Stimulated activated CD8-positive, alpha-beta memory T cell treated with anti-CD3 and anti-CD28 coated beads, Interleukin-7, amount 100 ng/mL, for 48 hours (primary cell): ENCODE data around the gene AMFR.

Source experiments
- DNase-seq, 2 donors: peaks; one replicate each; pipeline ENCODE4 v3.0.0-alpha.2; 2020; ENCODE audit warnings: low read depth in 1 of 2; ENCODE audit errors: extremely low read depth in 1 of 2

The AMFR gene

GRCh38 chr16:56425439-56425832, at the start of gene AMFR:
Gene AMFR (minus strand): TSS chr16:56425545. CDS start chr16:56425327, 218 bp downstream.
- peak; percentile 35 to 46 for DNase-seq

- DNase-seq: no peak
These were observed 45.3 kb upstream of the AMFR start for GRCh38 chr16:56470666-56471065.

GRCh38 chr16:56470232-56470631, 44.9 kb upstream of the AMFR start:
- no peak for DNase-seq

GRCh38 chr16:56469748-56470147, 44.4 kb upstream of the AMFR start:
- DNase-seq: no peak

DNA sequence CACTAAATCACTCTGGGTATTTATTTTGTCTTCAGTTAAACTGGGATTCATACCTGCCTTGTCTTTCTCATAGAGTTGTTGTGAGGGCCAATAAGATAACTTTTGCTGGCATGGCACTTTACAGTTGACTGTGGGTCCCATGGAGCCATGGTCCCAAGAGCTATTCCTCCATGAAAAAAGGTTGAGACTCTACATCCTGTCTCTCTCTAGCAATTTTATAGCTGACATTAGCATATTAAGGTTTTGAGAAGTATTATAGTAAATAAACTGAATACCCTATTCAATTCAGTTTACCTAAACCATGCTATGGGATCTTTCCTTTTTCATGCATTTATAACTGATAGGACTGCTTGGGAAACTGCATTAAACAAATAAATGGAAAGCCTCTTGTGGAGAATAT, 43.5 kb upstream of the AMFR start:
- no peak for DNase-seq

DNA sequence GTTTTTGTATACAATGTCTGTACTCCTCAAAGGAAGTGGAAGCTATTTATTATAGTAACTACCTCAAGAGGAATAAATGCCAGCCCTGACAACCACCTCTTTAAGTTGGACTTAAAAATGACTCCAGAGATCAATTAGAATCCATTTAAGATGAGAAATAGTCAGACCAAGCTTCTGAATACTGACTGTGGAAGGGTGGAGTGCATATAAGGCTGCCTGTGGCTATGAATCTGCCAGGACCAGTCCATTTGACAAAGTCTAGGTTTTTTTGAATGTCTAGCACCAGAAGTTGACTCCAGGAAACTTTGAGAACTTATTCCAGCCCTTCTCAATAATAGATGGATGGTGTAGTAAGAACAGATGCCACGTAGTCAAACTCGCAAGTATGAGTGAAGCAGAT, 41.0 kb upstream of the AMFR start:
- DNase-seq: no peak

DNA sequence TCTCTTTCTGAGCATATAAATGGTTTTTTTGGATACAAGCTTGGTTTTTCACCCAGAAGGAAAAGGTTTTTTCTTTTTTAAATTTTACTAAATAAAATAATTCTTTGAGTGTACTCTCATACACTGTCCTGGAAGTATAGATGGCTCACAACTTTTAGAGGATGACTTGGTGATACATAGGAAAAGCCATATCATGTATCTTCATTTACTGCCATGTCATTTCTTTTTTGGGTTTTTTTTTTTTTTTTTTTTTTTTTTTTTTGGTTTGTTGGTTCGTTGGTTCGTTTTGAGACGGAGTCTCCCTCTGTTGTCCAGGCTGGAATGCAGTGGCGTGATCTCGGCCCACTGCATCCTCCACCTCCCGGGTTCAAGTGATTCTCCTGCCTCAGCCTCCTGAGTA, 37.8 kb upstream of the AMFR start:
- no peak for DNase-seq

DNA sequence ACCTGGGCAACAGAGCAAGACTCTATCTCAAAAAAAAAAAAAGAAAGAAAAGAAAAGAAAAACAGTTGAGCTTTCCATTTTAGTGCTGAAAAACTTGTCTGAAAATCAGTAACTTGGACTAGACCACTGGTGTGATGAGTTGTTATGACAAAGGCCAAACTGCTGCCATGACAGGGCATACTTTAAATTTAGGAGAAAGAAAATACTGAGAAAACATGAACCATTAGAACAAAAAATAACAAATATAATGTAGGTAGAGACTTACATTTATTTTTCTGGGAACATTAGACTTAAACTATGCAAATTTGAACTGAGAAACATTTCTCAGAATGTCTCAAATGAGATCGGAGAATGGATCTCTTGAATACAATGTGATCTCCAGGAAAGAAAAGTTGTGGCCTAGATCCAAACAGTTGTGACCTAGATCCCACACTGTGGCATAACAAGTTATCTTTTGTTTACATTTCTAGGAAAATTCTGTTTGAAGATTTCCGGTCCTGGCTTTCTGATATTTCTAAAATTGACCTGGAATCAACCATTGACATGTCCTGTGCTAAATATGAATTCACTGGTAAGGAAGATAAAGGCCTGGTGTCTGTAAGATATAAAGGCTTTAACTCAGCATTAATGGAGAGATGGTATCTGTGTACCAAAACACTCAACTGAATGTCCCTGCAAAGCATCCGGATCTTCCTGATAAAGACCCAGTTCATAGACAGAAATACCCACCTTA, 36.9 kb upstream of the AMFR start:
- no peak for DNase-seq

GRCh38 chr16:56460101-56460500, 34.8 kb upstream of the AMFR start:
- no peak for DNase-seq

DNA sequence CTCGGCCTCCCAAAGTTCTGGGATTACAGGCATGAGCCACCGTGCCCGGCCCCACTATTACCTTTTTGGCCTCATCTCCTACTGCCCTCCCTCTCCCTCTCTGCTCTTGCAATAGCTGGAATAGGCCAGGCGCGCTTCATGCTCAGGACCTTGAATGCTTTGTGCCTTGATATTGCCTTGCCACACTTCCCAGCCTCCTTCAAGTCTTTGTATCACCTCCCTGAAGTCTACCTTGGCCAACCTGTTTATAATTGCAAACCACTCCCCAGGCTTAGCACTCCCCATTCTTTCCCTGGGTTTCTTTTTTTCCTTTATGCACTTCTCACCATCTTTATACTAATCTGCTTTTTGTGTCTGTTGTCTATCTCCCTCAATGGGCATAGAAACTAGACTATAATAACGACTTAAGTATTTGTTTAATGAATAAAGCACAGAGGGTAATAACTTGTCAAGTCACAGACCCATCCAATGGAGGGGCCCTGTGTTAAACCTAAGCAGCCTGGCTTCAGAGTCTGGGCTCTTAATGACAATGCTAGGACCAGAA, 32.7 kb upstream of the AMFR start:
- DNase-seq: no peak

- no peak for DNase-seq
These were observed 26.7 kb upstream of the AMFR start for GRCh38 chr16:56451753-56452689.

GRCh38 chr16:56450986-56451752, 25.8 kb upstream of the AMFR start, which contains the start of the genes NUDT21 and OGFOD1:
Gene NUDT21 (minus strand): TSS chr16:56451332. CDS start chr16:56451202, 130 bp downstream.
Gene OGFOD1 (plus strand): TSS chr16:56451554. CDS start chr16:56451613, 59 bp downstream.
- DNase-seq: peak; percentile 77 to 94

GRCh38 chr16:56450275-56450985, 25.1 kb upstream of the AMFR start:
- DNase-seq: no peak

DNA sequence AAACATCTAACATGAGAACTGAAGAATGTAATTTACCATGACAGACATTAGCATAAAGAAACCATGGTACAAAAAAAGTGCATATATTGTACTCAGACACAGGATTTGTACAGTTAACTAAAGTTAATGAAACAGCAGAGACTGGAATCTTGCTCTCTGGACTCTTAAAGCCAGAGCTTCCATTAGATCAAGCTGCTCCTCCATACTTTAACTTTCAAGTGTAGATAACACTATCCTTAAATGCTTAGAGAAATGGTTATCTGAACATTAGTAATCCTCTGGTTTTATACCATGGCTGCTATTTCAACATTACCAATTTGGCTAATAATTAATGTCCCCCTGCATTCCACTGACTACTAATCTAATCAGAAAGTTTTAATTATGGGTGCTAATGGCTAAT, 22.7 kb upstream of the AMFR start:
- DNase-seq: no peak

DNA sequence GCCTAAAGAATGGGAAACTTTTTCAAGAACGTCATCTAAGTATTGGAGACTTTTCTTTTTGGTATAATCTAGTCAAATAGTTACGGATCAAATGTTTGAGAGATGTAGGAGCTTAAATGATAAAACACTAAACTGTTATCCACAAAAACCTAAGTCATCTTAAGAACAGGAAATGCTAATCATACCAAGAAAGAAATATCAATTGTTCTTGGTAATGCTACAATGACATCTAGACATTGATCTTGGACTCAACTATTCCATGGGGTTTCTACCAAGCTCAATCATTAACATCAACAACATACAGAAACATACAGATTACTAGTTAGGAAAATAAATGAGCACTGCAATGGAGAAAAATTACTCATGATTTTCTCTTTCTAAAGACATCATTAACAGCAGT, 21.9 kb upstream of the AMFR start:
- DNase-seq: no peak

DNA sequence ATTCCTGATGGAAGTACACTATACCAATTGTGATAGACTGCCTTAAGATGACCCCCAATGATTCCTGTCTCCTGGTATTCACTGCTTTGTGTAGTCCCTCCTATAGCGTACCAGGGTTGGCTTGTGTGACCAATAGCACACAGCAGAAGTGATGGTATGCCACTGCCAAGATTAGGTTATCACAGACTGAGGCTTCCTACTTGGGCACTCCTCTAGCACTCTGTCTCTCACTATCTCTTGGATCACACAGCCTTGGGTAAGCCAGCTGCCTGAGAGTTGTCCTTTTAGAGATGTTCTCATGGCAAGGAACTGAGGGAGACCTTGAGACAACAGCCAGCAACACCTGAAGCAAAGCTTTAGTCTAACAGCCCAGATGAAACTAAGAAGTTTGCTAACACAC, 12.7 kb upstream of the AMFR start:
- DNase-seq: no peak

- no peak for DNase-seq
These were observed 10.9 kb upstream of the AMFR start for GRCh38 chr16:56436258-56436657.

- no peak for DNase-seq
These were observed 2.7 kb upstream of the AMFR start for GRCh38 chr16:56428091-56428490.

DNA sequence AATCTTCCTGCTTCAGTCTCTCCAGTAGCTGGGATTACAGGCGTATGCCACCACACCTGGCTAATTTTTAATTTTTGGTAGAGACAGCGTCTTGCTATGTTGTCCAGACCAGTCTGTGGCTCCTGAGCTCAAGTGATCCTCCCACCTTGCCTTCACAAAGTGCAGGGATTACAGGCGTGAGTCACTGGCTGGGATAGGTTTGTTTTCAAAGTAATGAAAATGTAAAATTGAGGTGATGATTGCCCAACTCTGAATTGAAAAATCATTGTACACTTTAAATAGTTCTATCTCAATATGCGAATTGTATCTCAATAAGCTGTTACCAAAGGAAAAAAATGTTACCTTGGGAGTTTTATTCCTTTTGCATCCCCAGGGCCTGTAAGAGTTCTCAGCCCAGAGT, 1.2 kb upstream of the AMFR start:
- no peak for DNase-seq

GRCh38 chr16:56424791-56425438, 430 bp downstream of the AMFR start:
- peak in 1 of 2 donors; percentile 5 for DNase-seq
